Right lobe of liver (tissue), 4 donors: ENCODE results near the gene NFAT5.

ENCODE experiments used
- CTCF ChIP-seq, 4 donors: fragments of 200-600 bp in 3 of 4; fragments of 450-650 bp in 1 of 4; IDR thresholded peaks; one replicate each; pipeline versions ENCODE4 v1.5.1 to v1.8.0; 2016 to 2022; ENCODE audit warnings: antibody characterized with exemption in 4 of 4, mild to moderate bottlenecking in 2 of 4
- POLR2A ChIP-seq: fragments of 450-650 bp; IDR thresholded peaks from one replicate; pipeline ENCODE4 v1.6.1; 2017; ENCODE audit warnings: antibody characterized with exemption, mild to moderate bottlenecking
- donor health status: DM: no; HTN: no; CAD: no.
- donor health status: DM: no; HTN: no; CAD: no.
- donor health status: DM: no; HTN: yes; CAD: no.

- TF ChIP-seq CTCF (IDR thresholded peaks at IDR 0.05) (no peak), POLR2A (no peak)
Observed at GRCh38 chr16:69660166-69660565, 94.4 kb downstream of the NFAT5 start.
